ENCODE measurements around the gene WDR54.
"Not testable (repeated sequence)": the region's sequence is repeated elsewhere in the genome, so short reads cannot be mapped to it uniquely, and the experiment has no call there.

The WDR54 gene

DNA sequence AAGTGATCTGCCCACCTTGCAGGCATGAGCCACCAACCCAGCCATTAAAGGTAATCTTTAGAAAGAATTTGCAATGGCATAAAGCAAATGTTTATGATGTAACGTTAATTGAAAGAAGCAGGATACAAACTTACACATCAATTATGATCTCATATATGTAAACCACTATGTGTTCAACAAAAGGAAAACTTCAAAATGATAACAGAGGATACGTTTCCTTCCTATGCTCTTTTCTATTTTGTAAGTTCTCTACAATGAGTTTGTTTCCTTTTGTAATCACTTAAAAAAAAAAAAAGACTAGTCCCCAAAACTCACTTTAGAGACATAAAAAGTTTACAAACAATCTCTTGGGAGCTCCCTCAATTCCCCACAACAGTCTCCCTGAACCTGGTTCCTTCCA, 1.5 kb upstream of the WDR54 start:
- H3K9me3 ChIP-seq (ENCODE audit: control insufficient read depth, insufficient read depth, low read depth, low read length) = no peaks in the 10 kb centered on the region
- no peaks in the 10 kb centered on the region; the same call in 1 of the 2 replicates for H3K4me1 ChIP-seq (ENCODE audit: control insufficient read depth, insufficient read depth, low read length)
- TF ChIP-seq FEZF1 (tag by site-specific recombination; IDR thresholded peaks at IDR 0.05) = no peak
- peaks cover 4 to 13% of the 10 kb centered on the region in 2 experiments; a peak in 2 of 3 replicates for H3K36me3 ChIP-seq (ENCODE audit: control insufficient read depth in 2 of 2, insufficient read depth in 1 of 2, low read length in 2 of 2)
- no peak overlapping the region for H3K4me3 ChIP-seq (ENCODE audit: low read depth, low read length)
- POLR2A ChIA-PET = no interaction called here
- CTCF ChIA-PET = interaction anchor here (0.6 to 1.5 kb wide), 3 partner anchors 19 to 148 kb away, joined by 3 to 5 read pairs (median 4); no protein-coding TSS in a partner anchor
- no peak overlapping the region for H3K27ac ChIP-seq (ENCODE audit: extremely low read depth, low read depth, low read length)

- not testable (repeated sequence) for H3K9me3 ChIP-seq (ENCODE audit: control insufficient read depth, insufficient read depth, low read depth, low read length); H3K4me3 ChIP-seq (ENCODE audit: low read depth, low read length); H3K27ac ChIP-seq (ENCODE audit: extremely low read depth, low read depth, low read length); H3K4me1 ChIP-seq (ENCODE audit: control insufficient read depth, insufficient read depth, low read length)
- peak; percentile 58 for TF ChIP-seq PRDM10 (tag by site-specific recombination; IDR thresholded peaks at IDR 0.05)
- TF ChIP-seq, protein P1, sequence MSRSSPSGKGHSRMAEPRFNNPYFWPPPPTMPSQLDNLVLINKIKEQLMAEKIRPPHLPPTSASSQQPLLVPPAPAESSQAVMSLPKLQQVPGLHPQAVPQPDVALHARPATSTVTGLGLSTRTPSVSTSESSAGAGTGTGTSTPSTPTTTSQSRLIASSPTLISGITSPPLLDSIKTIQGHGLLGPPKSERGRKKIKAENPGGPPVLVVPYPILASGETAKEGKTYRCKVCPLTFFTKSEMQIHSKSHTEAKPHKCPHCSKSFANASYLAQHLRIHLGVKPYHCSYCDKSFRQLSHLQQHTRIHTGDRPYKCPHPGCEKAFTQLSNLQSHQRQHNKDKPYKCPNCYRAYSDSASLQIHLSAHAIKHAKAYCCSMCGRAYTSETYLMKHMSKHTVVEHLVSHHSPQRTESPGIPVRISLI (tag by site-specific recombination; IDR thresholded peaks at IDR 0.05) = peak; percentile 58; the same call in 1 of the 2 replicates
- ChIA-PET POLR2A (interaction anchor here (0.5 to 1.8 kb wide), 3 partner anchors 20 to 67 kb away, joined by 3 to 8 read pairs (median 4); partner anchors contain the start of gene WBP1), CTCF (interaction anchor here (0.6 to 1.5 kb wide), 6 partner anchors 19 to 147 kb away, joined by 3 to 5 read pairs (median 3); partner anchors contain the start of gene MOGS)
- peaks cover 4 to 19% of the 10 kb centered on the region in 2 experiments; a peak in 2 of 3 replicates for H3K36me3 ChIP-seq (ENCODE audit: control insufficient read depth in 2 of 2, insufficient read depth in 1 of 2, low read length in 2 of 2)
These were observed 957 bp upstream of the WDR54 start for GRCh38 chr2:74420443-74421103.

DNA sequence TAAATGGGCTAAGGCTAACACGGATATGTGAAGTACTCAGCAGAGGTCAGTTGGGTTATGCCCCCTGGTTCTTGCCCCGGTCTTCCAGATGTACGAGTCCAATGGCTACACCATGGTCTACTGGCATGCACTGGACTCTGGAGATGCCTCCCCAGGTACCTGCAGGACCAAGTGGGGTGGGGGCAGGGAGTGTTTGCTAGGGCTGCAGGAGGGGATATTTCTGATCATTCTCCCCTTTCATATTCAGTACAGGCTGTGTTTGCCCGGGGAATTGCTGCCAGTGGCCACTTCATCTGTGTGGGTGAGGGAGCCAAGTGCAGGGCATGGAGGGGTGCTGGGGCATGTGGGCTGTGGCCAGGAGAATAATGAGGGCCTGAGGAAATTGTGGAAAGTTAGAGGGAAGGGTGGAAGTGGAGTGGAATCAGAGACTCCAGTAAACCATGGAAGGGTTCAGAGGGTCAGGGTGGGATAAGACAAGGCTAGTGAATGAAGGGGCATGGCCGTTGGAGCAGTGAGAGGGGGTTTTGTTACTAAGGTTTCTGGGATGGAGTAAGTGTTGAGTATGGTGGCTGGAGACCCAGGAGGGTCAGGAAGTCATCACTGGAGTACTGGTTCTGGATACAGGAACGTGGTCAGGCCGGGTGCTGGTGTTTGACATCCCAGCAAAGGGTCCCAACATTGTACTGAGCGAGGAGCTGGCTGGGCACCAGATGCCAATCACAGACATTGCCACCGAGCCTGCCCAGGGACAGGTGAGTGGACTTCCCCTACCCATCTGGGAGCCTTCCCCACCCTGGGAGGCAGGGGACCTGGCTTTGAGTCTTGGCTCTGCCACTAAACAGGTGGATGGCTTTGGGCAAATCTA, 1.9 kb downstream of the WDR54 start:
- H3K9me3 ChIP-seq (ENCODE audit: control insufficient read depth, insufficient read depth, low read depth, low read length) = no peaks in the 10 kb centered on the region
- ChIA-PET POLR2A (interaction anchor here (1.6 to 3.3 kb wide), 3 partner anchors 17 to 35 kb away, joined by 5 to 17 read pairs (median 8); partner anchors contain the start of gene WBP1), CTCF (interaction anchor here (0.6 to 0.7 kb wide), 2 partner anchors 109 to 162 kb away, joined by 3 read pairs; no protein-coding TSS in a partner anchor)
- TF ChIP-seq ZNF335 (tag by site-specific recombination; conservative IDR thresholded peaks at IDR 0.05) (no peak), ZNF416 (tag by site-specific recombination; IDR thresholded peaks at IDR 0.05) (no peak), ZFHX2 (tag by site-specific recombination; conservative IDR thresholded peaks at IDR 0.05) (no peak), SCRT1 (tag by site-specific recombination; IDR thresholded peaks at IDR 0.05; ENCODE audit: borderline replicate concordance) (no peak), EGR2 (tag by site-specific recombination; IDR thresholded peaks at IDR 0.05; ENCODE audit: low read depth) (no peak), ZNF670 (tag by site-specific recombination; IDR thresholded peaks at IDR 0.05; ENCODE audit: low read depth) (no peak), RBAK (tag by site-specific recombination; IDR thresholded peaks at IDR 0.05) (no peak), ZBTB1 (tag by site-specific recombination; IDR thresholded peaks at IDR 0.05) (no peak), ZBTB21 (tag by site-specific recombination; IDR thresholded peaks at IDR 0.05) (no peak), ZNF10 (tag by site-specific recombination; IDR thresholded peaks at IDR 0.05) (no peak), ZNF114 (tag by site-specific recombination; IDR thresholded peaks at IDR 0.05) (no peak), ZEB2 (tag by site-specific recombination; IDR thresholded peaks at IDR 0.05) (no peak), MYNN (tag by site-specific recombination; IDR thresholded peaks at IDR 0.05; ENCODE audit: borderline replicate concordance) (no peak)
- TF ChIP-seq, protein P2, sequence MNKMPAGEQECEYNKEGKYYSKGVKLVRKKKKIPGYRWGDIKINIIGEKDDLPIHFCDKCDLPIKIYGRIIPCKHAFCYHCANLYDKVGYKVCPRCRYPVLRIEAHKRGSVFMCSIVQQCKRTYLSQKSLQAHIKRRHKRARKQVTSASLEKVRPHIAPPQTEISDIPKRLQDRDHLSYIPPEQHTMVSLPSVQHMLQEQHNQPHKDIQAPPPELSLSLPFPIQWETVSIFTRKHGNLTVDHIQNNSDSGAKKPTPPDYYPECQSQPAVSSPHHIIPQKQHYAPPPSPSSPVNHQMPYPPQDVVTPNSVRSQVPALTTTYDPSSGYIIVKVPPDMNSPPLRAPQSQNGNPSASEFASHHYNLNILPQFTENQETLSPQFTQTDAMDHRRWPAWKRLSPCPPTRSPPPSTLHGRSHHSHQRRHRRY (tag by site-specific recombination; IDR thresholded peaks at IDR 0.05) = no peak
- H3K36me3 ChIP-seq (ENCODE audit: control insufficient read depth in 2 of 2, insufficient read depth in 1 of 2, low read length in 2 of 2) = peaks cover 14 to 48% of the 10 kb centered on the region in 2 experiments; a peak in 2 of 3 replicates
- H3K27ac ChIP-seq (ENCODE audit: extremely low read depth, low read depth, low read length) = no peak overlapping the region
- H3K4me3 ChIP-seq (ENCODE audit: low read depth, low read length) = no peak overlapping the region
- H3K4me1 ChIP-seq (ENCODE audit: control insufficient read depth, insufficient read depth, low read length) = no peaks in the 10 kb centered on the region; the same call in 1 of the 2 replicates
